HG03135 (cell line): ENCODE measurements around the gene PCP4.
"Not testable (repeated sequence)": the region's sequence is repeated elsewhere in the genome, so short reads cannot be mapped to it uniquely, and the experiment has no call there.

Experiments
- ATAC-seq: cut with Tn5 transposase; IDR thresholded peaks from one replicate; pipeline ENCODE4 v1.9.1; 2021; ENCODE audit warnings: mild to moderate bottlenecking, moderate library complexity; ENCODE audit not compliant: unreplicated experiment

The PCP4 gene

DNA sequence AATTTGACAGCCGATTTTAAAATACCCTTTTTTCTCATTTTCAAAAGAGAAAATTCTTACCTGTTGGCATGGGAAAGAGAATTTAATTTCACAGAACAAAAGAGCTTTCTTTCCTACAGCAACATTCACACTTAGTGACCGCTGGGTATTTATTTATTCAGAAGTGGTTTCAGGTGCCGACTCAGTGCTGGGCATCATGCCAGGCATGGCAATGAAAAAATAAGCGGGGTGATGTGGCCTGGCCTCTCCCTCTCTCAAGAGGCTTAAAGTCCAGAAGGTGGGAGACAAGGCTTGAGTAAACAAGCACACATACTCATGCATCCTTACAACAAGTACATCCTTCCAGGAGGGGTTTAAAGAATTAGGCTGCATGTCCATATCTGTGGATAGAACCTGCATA lies 4.1 kb upstream of the PCP4 start:
- ATAC-seq = no peak

DNA sequence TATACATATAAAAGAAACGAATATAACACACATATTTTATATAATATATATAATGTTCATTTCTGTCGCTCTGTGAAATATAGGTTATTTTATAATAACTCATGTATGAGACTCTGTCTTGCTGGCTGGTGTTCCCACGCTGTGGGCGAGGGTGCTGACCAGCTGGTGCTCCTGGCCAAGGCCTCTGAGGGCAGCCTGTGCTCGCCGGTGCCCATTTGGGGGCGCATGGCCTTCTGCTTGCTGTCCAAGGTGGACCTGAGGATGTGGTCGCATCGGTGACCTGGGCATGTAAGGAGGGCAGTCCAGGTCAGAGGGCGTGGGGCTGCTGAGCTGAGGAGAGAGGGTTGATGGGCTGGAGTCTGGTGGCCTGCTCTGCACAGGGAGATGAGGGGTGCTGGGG lies 1.1 kb upstream of the PCP4 start:
- no peak for ATAC-seq

DNA sequence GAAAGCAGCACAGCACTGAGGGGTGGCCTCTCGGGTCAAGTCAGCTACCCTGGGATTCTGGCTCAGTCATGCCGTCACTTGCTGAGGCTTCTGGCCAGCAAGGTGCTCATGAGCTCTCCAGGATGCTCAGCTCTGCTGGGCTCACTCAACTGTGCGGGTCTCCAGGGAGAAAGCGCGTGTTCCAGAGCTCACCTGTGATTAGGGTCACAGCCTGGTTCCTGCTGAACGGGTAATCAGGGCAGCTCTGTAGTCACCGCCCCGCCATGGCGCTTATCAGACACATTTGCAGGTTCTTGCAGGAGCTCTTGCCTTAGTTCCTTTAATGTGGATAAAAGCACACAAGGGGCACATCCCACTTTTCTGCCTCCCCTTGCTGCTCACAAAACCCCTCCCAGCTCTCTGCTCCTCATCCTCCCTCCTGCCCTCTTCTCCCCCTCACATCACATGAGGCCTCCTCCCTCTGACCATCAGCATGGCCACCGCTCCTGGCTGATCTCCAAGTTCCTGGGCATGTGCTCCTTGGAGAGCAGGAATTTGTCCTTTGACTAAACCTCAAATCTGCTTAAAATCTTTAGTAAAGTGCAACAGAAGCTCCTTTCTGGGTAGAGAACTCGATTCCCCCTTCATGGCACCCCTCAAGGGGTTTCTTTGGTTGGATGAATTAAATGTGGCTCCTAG lies 2.0 kb downstream of the PCP4 start:
- ATAC-seq = no peak

DNA sequence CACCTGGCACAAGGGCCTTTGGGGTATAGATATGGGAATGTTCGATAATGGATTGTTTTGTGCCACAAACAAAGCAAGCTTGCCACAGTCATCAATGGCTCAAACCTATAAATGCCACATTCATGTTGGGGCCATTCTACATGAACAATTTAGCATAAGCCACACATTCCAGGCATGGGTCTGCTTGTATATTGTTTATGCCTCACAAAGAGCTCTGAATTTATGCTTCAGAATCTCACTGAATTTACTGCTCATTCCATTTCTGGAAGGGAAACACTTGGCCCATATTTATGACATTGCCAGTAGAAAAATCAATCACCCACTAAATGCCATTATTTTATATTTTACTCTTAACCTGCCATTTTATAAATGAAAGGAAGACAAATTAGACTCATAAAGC lies 6.4 kb downstream of the PCP4 start:
- no peak for ATAC-seq

DNA sequence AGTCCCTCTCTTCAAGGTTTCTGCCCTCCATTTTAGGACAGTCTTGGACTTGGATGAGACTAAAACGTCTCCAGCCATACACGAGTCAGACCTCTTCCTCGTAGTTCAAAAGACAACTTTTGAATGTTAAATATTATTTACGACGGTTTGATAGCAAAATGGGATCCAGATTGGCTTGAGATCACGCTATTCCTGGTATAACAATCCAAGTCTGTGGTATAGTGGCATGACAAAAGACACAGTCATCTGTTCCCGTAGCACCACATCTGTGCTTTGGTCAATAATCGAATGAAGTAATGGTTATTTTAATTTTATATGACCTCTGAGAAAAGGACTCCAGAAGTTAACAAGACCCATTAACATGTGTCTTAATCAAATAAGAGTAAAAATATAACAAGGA lies 7.0 kb downstream of the PCP4 start:
- ATAC-seq = no peak

DNA sequence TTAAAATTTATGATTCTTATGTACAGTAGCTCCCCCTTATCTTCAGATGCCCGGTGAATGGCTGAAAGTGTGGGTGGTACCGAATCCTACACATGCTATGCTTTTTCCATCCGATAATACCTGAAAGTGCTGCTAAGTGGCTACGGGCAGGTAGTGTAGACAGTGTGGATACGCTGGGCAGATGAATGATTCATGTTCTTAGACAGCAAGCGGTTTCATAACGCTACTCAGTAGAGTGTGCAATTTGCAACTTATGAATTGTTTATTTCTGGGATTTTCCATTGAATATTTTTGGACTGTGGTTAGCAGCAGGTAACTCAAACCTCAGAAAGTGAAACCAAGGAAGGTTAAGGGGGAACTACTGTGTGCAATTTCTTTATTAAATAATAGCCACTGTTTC lies 7.5 kb downstream of the PCP4 start:
- ATAC-seq = no peak

DNA sequence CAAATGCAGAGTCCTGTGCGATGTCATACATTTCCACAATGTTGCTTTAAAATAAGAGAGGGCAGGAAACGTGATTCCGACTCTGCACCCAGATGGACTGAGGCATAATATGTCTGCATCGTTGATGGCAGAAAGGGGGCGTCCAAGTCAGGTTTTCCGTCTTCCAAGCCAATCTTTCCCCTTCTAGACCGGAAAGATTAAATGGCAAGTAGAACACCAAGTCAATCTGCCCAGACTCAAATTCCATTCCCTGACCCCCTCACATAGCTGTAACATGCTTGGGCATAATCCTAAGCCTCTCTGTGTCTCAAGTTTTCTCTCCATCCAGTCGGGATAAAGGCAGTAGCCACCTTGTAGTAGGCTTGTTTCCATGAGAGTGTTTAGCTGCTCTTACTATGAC lies 14.4 kb downstream of the PCP4 start:
- no peak for ATAC-seq

DNA sequence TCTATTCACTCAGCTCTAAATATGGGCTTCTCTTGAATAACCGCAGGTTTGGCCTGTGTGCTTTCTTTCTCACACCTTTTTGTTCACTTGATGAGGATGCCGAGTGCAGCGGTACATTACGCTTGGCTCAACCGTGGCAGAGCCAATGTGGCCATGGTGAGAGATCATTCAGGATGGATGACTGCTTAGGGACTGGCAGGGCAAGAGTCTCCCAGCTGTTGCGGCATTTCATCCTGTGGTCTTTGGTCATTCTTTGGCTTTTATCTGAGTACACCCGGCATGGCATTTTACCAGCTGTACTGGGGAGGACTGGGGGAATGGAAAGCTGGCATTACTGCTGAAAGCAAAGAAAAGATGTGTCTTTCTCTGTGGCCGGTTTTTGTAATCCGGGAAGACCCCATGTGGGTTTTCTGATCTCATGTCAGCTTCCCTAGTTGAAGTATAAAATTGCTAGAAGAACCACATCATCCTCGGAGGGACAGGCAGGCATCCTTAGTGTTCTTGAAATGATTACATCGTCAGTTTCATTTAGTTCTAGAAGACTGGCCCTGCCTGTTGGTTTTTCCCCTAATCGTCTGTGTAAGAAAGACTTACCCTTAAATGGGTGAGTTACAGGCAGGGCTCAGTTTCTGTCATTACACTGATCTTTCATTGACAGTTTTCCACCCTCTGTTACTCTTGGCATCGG lies 15.1 kb downstream of the PCP4 start:
- no peak for ATAC-seq

DNA sequence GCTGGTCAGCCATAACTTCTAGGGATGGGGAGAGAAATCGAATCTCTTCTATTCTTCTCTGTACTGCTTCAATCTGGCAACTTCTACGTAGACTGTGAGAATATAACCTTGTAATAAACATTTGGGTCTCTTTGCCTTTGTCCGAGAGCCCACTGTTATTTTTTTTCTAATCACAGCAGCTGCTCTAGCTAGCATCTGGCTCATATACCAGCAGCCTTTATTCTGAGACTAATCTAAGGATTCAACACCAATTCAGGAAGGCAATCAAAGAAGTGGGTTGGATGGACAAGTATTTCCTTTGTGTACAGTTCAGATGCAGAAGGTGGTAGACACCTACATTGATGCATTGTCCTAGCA lies 15.6 kb downstream of the PCP4 start:
- ATAC-seq = no peak

DNA sequence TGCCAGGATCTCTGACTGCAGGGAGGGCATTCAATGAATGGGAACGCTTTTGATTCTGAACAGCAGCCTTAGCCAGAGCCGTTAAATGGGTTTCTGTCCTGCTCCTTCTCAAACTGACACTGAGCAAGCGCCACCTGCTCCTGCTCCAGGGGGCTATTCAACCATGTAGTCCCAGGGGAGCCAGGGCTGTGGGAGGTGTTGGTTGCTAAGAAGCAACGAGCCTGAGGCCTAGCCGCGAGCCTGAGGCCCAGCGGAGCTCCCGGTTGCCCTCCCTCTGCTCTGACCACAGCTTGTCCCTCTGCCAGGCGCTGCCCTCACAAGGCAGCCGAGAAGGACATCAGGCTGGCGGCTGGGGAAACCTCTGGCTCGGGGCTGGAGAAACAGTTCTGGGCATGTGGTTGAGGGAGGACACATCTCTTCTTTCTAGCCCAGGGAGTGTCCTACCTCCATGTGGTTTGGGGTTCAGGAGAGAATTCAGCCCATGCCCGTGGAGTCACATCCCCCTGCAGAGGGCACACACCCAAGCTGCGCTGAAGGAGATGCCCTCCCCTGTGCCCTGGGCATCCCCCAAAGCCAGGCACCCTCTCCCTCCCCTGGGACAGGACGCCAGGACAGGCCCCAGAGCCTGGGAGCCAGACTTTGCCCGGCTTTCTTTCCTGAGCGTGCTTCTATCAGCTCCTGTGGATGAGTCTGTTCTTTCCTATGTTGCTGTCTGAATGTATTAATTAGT lies 18.0 kb downstream of the PCP4 start:
- ATAC-seq = no peak

DNA sequence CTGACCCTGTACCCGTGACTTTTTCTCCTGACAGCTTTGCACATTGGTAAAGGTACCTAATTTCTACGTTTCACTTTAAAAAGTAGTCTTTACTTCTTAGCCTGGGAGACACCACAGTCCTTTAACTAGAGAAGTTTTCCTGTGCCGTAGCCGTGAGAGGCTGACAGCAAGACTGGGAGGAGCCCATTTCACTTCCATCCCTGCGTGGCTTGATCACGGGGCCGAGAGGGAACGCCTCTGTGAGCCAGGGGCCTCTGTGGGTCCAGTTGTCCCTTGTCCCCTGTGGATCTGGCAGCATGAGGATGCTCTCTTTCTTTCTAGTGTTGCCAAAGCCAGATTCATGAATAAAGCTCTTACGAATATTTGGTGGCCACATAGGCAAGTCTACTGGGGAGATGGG lies 21.6 kb downstream of the PCP4 start:
- ATAC-seq = no peak

DNA sequence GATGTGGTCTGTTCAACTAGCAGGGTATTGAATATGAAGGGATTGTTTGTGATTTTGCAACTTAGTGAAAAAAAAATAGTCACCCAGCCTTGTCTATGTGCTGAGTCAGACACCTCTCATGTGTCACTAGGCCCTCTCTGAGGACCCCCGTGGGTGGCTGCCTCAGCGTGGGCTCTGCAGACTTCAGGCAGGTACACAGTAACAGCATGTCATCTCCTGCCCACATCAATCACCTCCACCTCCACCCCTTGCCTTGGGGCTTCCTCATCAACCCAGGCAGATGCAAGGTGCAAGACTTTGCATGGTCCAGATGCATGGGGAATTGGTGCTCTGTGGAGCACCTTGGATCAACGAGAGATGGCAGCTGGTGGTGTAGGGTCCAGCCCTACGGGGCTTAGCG lies 23.9 kb downstream of the PCP4 start:
- no peak for ATAC-seq

DNA sequence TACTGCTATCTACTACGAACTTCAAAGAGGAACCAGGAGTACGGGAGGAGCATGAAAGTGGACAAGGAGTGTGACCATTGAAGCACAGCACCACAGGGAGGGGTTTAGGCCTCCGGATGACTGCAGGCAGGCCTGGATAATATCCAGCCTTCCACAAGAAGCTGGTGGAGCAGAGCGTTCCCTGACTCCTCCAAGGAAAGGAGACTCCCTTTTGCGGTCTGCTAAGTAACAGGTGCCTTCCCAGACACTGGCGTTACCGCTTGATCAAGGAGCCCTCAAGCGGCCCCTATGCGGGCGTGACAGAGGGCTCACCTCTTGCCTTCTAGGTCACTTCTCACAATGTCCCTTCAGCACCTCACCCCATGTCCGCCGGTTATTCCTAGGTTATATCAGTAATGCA lies 24.6 kb downstream of the PCP4 start:
- not testable (repeated sequence) for ATAC-seq

DNA sequence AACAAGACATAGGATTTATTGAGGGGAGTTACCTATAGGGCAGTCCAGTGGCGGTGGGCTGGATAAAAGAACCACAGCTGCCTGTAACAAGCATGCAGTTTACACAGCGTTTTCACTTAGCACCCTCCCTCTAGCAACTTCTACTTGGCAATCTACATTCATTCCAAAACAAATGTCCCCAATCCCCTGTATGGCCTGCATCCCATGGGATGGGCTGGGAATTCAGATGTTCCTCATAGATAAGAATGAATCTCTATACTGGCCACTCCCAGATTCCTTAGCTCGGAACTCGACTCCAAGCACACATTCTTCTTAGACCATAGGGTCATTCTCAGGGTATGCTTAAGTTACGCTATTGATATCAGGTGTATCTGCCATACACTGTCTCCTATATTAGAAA lies 33.3 kb downstream of the PCP4 start:
- ATAC-seq = no peak

DNA sequence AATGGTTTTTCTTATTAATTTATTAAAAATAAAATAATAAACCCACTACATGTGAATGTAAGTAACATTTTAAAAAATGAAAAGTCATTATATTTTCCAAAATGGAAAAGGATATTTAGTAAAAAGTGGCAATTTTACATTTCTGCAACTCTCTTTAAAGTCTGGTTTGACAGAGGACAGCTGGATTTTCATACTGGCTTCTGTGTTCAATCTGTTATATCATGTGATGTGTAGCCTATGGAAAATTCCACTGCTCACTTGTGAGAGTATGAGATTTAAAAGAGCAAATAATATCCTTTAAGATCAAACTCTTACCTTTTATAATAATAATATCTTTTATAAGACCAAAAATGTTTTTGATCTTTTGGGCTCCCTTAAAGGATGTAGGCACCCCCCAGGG lies 33.7 kb downstream of the PCP4 start:
- no peak for ATAC-seq

DNA sequence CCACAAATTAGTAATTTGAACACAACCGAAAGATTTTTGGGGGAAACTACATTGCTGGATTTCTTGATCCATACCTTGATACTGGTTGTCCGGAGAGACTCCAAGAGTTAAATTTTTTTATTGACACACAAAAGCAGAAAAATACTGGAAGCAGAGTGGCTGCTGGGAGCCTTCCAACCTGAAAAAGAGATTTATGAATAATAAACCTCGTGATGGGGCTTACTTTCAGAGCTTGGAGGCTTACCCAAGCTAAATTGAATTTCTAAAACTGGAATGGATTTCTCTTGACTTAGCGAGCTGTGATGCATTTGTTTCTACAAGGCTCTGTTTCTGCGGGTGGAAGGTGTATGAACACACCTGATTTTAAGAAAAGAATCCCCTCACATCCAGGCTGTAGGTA lies 35.7 kb downstream of the PCP4 start:
- ATAC-seq = no peak

DNA sequence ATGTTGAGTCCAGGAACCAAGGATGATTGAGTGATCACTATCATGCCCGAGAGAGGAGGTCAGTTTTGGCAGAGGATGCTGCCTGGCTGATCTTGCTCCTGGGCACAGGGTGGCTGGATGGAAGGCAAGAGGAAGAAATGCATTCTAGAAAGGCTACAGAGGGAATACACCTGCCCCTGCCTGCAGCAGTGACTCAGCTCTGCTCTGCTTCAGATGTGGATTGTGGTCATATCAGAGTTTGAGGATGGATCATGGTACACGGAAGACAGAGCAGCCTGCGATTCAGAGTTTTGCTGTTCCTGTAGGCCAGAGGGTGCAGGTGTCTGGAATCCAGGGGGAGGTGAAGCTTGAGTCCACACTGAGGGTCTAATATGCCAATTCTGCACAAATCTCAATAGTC lies 37.2 kb downstream of the PCP4 start:
- no peak for ATAC-seq

DNA sequence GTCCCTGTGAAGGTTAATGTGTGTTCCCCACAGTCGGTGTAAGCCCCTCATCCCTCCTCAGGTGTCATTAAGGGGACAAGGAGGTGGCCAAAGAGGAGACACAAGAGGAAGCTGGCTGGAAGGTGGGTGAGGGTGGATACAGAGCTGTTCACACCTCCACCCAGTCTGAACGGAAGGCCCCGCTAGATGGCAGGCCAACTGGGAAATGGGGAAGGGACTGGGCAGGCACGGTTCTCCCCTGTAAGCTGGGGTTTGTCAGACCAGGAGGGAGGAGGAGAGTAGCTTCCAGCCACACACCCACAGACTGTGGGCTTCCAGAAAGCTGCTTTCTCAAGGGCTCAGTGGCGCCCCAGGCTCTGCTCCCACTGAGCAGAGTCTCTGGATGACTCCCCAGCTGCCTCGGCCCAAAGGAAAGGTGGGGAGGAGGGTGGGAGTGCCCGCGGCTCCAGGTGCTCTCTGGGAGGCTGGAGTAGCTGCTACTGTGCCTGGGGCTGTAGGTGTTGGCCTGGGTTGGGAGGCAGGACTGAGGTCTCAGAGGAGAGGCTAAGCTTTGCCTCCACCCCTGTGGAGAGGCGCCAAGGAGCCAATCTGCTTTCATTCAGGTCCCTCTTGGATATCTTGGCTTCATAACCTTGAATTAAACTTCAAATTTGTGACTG lies 41.2 kb downstream of the PCP4 start:
- ATAC-seq = no peak

DNA sequence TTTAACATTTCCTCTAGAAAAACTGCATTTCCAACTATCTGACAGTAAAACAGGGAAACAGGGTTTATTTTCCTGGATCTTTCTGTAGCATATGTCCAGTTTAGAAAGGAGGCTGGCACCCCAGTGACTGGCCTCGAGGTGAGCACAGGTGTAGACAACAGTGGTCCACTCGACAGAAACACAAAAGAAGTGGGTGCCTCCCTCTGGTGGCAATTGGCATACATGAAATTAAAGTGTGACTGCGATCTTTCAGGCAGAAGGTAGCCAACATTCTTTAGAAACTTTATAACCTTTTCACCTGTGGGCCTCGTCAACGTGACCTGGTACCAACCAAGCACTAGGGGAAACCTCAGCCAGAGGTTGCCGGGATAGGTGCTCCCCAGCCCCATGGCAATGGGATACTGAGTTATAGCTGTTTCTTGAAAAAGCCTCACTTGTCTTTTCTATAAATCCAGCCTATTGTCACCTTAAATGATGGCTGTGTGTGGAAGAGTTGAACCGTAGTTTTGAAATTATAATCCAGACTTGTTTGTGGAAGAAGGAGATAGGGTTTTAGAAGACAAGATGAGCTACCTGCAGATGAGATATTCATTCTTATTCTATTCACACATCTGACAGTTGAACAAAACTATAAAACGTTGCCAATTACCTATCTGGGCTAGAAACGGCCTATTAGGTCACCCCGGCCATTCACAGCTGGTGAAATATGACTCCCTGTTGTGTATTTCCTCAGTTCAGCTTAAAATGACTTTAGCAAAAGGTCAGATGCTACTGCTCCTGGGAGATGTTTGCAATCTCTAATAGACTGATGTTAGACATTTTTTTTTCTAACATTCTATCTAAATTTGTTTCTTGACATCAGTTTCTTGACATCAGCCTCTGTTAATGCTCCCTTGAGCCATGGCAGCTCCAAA lies 44.3 kb downstream of the PCP4 start:
- ATAC-seq = no peak

DNA sequence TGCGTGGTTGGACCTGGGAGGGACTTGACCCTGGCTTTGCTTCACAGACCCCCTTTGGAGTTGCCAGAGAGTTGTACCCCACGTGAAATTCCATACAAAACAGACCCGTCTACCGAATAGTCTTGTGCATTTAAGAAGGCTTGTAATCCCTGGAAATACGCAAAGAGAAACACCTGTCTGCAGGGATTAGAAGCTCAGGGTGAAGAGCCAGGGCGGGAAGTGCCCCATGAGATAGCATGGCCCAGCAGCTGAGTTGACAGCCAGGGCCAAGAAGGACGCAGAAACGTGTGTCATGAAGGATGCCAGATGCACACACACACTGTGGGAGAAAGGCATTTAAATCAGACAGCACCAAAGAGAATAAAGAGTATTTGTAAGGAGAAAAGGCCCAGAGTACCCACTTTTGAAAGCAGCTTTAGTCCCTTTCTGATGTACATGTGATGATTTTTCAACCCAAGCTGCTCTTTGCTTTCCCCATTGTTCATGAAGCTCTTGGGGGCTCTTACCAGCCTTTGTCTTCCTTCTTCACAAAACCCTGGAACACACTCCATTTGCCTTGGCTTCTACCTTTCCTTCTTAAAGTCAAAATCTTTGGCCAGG lies 46.6 kb downstream of the PCP4 start:
- ATAC-seq = no peak
